Epidermal melanocyte (primary cell): ENCODE data around the gene PTPA.
"Not testable (repeated sequence)": the region's sequence is repeated elsewhere in the genome, so short reads cannot be mapped to it uniquely, and the experiment has no call there.

Experiments
- DNase-seq: peaks from one replicate; pipeline ENCODE4 v3.0.0; 2011; ENCODE audit warnings: low spot score; ENCODE audit not compliant: insufficient read length

PTPA gene

DNA sequence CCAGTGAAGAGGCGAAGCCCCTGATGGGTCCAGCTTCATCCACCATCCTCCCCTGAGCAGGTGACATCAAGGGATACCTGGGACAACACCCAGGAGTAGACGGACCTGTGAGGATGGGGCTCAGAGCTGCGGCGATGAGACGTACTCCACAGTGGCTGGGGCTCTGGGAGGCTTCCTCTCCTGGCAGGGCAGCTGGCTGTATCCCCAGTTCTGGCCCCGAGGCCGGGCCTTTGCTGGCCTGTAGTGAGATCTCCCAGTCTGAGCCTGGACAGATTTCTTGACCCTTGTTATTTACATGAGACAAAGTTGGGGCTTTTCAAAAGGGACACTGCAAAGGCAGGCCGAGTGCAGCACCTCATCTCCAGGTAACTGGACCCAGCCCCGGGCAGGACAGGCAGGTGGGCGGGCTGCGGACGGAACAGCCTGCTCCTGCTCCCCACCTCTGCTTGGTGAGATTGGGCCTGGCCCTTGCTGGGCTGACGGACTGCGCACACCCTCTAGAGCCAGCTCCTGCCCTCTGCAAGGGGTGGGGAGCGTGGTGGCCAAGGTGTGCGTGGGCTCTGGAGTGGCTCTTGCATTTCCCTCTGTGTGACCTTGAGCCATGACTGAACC lies 43.8 kb downstream of the PTPA start:
- DNase-seq = no peak

DNA sequence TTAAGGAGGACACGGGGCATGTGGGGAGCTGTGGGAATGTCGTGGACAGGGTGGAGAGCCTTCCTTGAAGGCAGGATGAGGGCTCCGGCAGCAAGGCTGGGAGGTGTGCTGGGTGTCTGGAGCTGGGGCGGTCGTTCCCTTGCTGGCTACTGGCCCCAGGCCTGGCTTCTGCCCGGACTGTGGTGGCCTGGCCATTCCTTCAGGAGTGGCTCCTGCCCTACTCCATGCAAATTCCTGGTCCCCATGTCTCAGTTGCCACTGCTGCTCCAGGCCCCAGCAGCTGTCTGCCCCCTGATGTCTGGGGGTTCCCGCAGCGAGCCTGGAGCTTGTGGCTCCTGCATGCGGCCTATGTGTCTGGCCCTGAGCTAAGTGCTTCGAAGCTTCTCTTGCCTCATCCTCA lies 44.9 kb downstream of the PTPA start:
- DNase-seq = no peak

DNA sequence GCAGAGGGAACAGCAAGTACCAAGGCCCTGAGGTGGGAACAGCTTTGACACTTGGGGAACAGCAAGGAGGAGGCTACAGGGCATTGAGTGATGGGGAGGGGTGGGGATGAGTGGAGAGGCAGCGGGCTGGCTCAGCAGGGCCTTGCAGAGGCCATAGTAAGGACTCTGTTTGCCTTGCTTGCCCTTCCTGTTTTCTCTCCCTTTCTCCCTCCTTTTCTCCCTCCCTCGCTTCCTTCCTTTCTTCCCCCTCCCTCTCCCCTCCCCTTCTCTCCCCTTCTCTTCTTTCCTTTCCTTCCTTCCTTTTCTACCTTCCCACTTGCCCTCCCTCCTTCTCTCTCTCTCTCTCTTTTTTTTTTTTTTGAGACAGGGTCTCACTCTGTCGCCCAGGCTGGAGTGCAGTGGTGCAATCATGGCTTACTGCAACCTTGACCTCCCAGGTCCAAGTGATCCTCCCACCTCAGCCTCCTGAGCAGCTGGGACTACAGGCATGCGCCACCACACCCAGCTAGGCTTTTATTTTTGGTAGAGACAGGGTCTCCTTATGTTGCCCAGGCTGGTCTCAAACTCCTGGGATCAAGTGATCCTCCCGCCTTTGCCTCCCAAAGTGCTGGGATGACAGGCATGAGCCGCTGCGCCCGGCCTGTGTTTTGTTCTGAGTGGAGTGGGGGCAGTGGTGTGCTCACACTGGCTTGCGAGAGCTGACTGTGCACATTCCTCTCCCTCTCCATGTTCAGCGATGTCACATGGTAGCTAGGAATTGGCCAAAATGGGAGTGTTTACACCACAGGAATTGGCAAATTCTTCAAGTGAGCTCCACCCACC lies 49.7 kb downstream of the PTPA start:
- no peak for DNase-seq

DNA sequence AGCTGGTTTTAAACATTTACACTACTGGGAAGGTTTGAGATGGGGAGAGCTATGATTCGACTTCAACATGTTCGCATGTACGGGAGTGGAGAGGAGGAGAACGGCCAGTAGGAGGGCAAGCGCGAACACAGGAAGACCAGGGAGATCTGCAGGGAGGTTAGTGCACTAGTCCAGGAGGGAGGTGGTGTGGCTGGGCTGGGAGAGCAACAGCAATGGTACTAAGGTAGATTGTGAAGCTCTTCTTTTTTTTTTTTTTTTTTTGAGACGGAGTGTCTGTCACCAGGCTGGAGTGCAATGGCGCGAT lies 50.3 kb downstream of the PTPA start:
- no peak for DNase-seq

DNA sequence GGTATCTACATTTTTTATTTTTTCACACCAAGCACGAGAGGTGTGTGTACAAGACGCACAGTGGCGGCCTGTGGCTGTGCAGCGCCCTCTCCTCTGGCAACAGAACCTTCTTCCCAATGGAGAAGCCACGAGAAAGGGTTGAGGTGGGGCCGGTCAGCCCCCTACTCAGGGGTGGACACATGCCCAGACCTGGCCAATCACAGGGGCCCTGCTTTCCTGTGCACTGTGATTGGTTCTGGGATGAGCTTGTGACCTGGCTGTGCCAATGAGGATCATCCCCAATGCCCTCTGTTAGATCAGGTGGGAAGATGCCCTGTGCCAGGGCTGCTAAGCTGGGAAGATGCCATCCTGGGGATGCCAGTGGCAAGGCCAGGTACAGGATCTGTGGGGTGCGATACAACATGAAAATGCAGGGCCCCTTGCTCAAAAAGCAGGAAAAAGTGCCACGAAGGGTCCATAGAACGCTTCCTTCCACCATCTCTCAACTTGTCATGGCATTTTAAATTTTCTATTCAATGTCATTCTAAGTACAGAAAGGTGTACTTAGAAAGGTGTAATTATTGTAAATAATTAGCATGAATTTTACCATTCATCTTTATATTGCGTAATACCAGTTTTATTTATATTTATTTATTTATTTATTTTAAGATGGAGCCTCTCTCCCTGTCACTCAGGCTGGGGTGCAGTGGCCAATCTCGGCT lies 51.4 kb downstream of the PTPA start:
- no peak for DNase-seq

DNA sequence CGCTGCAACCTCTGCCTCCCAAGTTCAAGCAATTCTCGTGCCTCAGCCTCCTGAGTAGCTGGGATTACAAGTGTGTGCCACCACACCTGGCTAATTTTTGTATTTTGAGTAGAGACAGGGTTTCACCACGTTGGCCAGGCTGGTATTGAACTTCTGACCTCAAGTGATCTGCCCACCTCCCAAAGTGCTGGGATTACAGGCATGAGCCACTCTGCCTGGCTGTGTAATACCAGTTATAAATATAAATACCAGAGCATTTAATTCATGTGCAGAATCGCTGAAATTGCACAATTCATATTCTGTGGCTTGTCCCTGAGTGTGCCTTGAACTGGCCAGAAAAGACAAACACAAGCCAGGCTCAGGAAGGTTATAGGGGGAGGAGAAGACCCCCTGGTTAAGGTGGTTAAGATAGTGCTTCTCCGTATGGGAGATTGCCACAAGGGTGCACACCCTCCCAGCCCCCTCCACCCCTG lies 52.0 kb downstream of the PTPA start:
- DNase-seq = not testable (repeated sequence)

DNA sequence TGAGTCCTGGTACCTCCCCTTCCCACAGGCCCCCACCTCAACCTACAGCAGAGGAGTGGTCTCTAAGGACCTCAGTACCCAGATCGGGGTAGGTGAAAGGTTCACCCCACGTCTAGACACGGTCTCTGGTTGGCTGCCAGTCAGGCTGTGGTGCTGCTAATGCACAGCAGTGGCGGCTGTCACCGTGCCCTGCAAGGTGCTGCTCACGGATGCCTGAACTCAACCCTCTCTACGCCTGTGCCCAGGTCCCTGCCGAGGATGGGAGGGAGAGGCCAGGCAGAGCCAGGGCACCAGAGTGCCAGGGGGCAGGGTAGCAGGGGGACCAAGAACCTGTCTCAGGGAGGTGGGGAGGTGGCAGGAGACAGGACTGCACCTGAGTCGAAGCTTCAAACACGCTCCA lies 52.5 kb downstream of the PTPA start:
- no peak for DNase-seq

DNA sequence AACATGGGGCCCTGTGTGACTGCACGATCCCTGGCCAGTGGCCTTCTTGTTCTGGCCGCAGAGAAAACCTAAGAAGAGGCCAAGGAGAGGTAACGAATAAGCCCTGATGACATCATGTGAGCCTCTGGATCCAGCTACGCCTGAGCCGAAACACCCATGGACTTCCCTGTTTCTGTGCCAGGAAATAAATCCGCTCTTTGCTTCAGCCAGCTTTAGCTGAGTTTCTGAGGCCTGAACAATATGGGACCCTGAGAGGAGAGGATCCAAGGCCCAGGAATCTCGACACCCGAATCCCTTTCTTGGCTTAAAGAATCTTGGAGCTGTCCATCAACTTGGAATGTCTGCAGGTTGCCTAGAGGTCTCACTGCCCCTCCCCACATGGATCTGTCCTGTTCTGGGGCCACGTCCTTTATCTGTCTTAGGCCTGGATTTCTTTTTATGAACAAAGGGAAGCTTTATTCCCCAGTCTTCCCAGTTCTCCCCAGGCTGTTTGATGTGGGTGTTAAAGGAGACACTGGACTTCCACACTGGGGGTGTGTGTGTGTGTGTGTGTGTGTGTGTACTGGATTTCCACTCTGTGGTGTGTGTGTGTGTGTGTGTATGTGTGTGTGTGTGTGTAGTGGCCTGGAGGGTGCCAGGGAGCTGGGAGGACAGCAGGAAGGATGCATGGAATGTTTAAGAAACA lies 53.2 kb downstream of the PTPA start:
- peak; percentile 89 for DNase-seq

DNA sequence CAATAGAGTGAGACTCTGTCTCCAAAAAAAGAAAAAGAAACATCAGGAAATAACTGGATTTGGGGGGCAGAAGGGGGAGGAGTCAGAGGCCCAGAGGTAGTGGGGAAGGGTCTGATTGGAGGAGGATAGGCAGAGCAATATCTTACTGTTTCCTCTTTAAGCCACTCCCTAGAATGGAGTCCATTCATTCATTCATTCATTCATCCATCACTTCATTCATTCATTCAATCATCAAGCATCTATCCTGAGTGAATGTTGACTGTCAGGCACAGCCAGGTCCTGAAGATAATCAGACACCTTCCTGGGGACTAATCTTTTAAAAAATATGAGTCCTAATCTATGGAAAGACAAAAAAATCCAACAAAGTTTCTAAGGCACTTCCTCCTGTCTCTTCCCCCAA lies 54.0 kb downstream of the PTPA start:
- no peak for DNase-seq

DNA sequence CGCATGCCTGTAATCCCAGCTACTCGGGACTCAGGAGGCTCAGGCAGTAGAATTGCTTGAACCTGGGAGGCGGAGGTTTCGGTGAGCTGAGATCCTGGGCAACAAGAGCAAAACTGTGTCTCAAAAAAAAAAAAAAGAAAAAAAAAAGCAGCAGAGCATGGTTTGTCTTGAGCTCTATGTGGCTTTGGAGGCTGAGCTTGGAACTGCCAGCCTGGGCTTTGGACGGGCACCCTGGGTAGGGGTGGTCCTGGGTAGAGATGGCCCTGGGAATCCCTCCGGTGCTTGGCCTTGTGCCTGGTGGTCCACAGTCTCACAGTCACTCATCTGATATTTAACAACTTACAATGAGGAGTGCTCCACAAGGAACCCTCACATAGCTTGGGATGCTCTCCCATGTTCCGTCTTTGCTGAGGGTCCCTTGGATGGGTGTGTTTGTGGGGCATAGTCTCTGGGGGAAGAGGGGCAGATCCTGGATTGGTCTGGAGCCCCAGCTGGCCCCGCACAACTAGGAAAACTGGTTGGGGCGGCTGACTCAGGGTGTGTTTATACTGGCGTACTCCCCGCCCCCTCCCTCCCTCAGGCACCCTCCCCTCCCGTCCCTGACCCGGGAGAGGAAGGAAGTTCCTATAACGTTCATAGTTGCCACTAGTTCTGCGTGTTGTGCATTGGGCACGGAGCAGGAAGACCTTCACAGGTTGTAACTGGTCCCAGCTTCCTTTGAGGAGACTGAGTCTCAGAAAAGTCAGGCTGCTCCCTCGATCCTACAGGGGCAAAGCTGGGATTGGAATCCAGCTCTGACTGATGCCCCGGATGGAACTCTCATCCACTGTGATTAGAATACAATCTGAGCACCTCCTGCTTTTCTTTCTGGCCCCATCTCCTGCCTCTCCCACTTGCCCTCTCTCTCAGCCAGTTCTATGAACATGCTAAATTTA lies 55.7 kb downstream of the PTPA start:
- DNase-seq = peak; percentile 81

DNA sequence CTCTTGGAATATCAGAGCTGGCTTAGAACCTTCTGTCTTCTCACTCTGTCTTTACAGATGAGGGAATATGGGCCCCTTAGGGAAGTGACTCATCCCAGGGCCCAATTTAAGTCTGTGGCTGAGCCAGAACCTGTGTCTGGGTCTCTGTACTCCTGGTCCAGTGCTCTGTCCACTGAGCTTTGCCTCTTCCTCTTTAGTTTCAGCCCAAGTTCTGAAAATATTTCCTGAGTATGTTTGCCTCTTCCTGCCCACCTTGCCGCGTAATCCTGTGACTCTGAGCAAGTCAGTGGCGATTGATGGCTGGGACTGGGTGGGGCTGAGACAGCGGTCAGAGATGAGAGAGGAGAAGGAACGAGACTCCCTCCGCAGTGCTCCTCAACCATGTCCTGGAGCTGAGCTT lies 59.0 kb downstream of the PTPA start:
- DNase-seq = no peak

DNA sequence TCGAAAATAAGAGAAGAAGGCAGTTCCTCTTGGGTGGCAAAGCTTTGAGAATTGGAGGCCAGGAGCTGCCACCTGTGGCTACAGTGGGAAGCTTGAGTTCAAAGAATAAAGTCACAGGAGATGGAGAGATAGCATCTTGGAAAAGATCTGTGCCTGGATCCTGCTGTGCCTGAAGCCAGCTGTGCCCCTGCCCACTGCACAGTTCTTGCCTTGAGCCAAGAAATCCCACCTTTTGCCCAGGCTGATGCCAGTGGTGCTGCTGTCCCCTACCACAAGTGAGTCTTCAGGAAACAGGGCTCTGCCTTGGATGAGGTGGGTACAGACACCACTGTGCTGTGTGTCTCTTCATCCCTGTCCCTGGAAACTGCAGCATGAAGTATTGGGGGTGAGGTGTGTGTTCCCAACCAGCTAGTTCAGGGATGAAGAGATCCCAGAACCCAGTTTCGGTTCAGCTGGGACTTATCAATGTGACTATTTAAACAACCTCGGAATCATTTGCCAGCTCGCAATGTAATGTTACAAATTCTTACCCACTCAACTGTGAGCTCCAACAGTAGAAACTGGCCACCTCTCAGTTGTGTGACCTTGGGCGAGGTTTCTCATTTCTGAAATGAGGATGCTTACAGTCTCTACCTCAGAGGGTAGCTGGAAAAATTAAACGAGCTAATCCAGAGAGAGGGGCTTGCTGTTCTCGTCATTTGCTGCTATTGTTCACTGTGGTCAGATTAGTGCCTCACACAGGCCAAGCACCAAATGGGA lies 61.0 kb downstream of the PTPA start:
- no peak for DNase-seq

DNA sequence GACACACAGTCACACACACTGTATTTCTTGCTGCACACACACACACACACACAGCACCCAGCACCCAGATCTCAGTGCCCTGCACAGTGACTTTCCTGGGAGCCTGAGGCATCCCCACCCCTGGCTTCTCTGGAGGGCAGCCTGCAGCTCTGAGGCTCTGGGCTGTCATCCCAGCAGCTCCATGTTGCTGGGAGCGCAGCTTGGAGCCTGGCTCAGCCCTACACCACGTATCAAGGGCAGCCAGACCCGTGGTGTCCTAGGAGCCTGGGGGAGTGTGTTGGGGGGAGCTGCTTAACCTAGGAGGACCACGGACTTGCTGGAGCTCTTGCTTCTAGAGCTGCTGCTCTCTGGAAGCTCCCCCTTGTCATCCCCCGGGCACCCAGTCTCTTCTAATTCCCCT lies 61.6 kb downstream of the PTPA start:
- no peak for DNase-seq

DNA sequence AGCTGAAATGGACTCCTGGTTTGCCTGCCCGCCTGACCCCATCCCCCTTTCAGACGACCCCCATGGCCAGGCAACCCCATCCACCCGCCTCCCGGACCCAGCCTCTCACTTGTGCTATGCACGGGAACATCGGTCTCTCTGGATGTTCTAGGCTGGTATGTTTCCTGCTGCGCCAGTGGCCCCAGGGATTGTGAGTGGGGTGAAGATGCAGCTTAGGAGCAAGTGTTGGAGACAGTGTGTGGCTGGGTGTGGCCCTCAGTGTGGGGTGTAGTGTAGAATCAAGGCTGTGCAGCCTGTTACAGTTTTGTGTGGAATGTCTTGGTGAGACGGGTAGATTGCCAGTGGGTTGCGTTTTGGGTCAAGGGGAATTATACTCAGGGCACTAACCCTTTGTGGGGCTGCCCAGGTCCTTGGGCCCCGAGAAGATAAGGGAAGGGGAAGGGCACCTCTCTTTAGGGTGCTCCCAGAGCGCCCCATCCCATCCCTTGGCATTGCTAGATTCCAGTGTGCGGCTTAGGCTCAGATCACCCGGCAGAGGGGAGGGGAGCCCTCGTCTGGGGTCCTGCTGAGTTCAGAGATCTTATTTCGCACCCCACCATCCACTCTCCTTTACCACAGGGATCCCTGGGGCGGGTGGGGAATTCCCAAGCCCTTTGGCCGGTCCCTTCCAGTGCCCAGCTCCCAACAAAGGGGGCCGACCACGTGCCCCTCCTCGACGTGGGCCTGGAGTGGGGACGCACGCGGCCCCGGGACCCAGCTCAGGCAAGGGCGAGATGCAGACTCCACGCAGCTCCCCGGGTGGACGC lies 62.3 kb downstream of the PTPA start:
- no peak for DNase-seq

DNA sequence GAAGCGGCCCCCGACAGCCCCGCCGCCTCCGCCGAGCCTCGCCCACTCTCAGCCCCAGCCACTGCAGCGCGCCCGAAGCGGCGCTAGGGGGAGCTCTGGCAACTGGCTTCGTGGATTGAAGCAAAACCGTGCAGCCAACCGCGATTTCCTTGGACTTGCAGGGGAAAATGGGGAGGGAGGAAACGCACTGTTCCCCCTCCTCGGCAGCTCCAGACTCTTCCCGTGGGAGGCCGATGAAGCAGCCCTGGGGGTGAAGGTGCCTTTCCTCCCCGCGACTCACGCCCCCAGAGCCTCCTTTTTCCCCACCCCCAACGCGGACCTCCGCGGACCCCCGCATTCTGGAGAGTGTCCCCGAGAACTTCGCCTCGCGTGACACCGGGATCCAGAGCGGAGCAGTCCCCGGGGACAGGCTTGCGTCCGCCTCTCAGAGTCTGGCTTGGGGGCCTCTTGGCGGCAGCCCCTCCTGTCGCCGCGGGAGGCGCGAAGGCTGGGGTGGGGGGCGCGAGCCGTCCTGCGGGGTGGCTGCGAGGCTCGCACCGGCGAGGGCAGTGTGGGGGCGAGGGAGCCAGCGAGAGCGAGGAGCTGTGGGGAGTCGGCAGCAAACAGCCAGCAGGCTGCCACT lies 63.0 kb downstream of the PTPA start:
- DNase-seq = peak; percentile 88

DNA sequence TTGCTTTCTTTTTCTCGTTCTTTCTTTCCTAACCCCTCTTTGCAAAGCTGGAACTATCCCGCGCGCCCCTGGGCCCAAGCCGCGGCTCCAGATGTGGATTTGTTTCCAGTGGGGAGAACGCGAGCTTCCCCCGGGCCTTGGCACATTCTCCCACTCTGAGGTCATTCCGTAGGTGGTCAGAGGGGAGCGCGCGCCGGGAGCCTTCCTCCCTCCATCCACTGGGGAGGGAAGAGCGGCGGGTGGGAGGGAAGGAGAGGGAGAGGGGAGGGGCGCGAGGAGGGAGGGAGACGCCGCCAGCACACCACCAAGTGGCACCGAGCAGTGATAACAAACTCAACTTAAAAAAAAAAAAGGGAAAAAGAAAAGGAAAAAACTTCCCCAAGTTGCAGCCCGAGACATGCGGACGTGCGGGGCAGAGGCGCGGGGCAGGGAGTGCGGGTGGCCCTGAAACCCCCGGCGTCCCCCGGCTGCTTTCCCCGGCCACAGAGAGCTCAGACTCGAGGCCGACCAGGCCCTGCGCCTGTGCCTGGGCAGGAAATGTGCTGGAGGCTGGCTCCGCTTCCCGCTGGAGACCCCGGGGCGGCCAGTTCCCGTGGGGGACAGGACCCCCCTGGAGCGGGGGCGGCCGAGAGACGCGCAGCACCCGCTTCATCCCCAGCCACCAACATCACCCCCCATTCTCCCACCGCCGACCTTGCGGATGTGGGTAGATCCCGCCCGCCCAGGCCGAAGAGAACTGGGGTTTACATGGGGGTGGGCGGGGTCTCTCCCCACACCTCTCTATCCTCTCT lies 63.7 kb downstream of the PTPA start:
- DNase-seq = peak; percentile 80

DNA sequence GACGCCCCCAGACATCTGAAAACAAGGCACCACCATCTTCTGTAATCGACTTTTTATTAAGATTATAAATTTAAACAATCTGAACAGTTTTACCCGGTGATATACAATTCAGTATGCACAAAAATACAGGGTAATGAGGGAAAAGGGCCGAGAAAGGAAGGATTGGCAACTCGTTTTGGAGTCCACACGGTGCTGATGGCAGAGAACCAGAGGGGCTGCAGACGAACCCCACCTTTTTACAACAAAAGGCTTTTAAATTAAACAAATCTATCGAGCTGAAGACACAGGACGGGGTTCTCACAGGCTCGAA lies 64.3 kb downstream of the PTPA start:
- no peak for DNase-seq
